ENCODE data around the gene RNF26. TPM values are rescaled to one million over a fixed set of nuclear protein-coding genes. Genes with fewer than 3 reads are reported as not detected.
A peak's percentile ranks its signal among the peaks of the same experiment; 100 is the strongest.

The RNF26 gene
- total RNA-seq, 1 experiment from 2014 or later, result 90.6 TPM

DNA sequence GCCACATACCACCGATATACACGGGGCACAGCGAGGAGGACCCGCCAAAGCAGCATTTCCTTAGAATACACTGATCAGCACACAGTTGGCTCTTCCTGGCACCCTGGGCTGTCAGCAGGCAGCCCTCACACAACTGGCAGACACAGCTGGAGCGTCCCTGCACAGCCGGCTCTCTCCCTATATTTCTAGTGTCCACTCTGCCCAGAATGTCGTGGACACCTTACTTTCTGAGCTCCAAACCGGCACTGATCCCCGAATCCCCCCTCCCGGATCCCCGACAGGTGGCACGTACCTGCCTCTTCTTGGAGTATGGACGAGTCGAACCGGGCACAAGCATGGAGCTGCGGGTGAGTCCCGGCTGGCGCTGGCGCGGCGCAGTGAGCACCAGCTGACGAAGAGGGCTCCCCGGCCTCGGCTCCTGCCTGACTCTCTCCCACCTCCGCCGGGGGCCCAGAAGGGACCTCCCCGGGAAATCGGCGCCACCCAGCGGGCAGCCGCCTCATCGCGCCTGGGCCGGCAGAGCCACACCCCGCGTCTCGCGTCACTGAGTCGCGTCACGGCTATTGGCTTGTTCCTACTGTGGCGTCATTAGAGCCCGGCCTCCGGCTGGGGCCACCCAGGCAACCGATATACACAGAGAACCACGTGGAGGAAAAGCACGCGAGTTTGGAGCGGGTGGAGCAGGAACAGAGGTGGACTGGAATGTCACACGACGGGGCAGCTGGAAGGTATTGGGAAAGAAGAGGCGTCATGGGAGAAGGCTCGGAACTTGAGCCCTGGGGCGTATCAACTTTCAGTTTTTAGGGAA is 47.1 kb downstream of the RNF26 start, which contains the start of gene USP2 (continued):
- TF ChIP-seq, protein P1, sequence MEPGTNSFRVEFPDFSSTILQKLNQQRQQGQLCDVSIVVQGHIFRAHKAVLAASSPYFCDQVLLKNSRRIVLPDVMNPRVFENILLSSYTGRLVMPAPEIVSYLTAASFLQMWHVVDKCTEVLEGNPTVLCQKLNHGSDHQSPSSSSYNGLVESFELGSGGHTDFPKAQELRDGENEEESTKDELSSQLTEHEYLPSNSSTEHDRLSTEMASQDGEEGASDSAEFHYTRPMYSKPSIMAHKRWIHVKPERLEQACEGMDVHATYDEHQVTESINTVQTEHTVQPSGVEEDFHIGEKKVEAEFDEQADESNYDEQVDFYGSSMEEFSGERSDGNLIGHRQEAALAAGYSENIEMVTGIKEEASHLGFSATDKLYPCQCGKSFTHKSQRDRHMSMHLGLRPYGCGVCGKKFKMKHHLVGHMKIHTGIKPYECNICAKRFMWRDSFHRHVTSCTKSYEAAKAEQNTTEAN (CRISPR knock-in tag; IDR thresholded peaks at IDR 0.05), result no peak
- TF ChIP-seq KAT7 (CRISPR knock-in tag; IDR thresholded peaks at IDR 0.05; ENCODE audit: borderline replicate concordance) (no peak), TEAD4 (CRISPR knock-in tag; IDR thresholded peaks at IDR 0.05) (no peak), SP1 (CRISPR knock-in tag; conservative IDR thresholded peaks at IDR 0.05) (peak; percentile 95), FOXP1 (CRISPR knock-in tag; IDR thresholded peaks at IDR 0.05; ENCODE audit: borderline replicate concordance) (0 out of 2 replicates have a peak, but pooled peaks have one; percentile 52), CREM (CRISPR knock-in tag; IDR thresholded peaks at IDR 0.05) (peak; percentile 77; the same call in 1 of the 2 replicates), GABPB1 (CRISPR knock-in tag; IDR thresholded peaks at IDR 0.05) (peak; percentile 46; the same call in 1 of the 2 replicates), ELF4 (CRISPR knock-in tag; IDR thresholded peaks at IDR 0.05; ENCODE audit: low read depth) (no peak), FOXJ3 (CRISPR knock-in tag; IDR thresholded peaks at IDR 0.05; ENCODE audit: borderline replicate concordance) (no peak), ZBTB21 (CRISPR knock-in tag; IDR thresholded peaks at IDR 0.05; ENCODE audit: borderline replicate concordance) (no peak), SMAD4 (CRISPR knock-in tag; IDR thresholded peaks at IDR 0.05) (no peak), SOX15 (CRISPR knock-in tag; IDR thresholded peaks at IDR 0.05) (no peak), NFATC4 (CRISPR knock-in tag; IDR thresholded peaks at IDR 0.05) (no peak), ZNF317 (CRISPR knock-in tag; IDR thresholded peaks at IDR 0.05; ENCODE audit: borderline replicate concordance, low read depth) (no peak), JAZF1 (CRISPR knock-in tag; IDR thresholded peaks at IDR 0.05) (no peak), ZNF423 (CRISPR knock-in tag; IDR thresholded peaks at IDR 0.05) (peak; percentile 86)
- TF ChIP-seq, protein P2, sequence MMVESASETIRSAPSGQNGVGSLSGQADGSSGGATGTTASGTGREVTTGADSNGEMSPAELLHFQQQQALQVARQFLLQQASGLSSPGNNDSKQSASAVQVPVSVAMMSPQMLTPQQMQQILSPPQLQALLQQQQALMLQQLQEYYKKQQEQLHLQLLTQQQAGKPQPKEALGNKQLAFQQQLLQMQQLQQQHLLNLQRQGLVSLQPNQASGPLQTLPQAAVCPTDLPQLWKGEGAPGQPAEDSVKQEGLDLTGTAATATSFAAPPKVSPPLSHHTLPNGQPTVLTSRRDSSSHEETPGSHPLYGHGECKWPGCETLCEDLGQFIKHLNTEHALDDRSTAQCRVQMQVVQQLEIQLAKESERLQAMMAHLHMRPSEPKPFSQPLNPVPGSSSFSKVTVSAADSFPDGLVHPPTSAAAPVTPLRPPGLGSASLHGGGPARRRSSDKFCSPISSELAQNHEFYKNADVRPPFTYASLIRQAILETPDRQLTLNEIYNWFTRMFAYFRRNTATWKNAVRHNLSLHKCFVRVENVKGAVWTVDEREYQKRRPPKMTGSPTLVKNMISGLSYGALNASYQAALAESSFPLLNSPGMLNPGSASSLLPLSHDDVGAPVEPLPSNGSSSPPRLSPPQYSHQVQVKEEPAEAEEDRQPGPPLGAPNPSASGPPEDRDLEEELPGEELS (CRISPR knock-in tag; IDR thresholded peaks at IDR 0.05), result no peak
- TF ChIP-seq, protein P3, sequence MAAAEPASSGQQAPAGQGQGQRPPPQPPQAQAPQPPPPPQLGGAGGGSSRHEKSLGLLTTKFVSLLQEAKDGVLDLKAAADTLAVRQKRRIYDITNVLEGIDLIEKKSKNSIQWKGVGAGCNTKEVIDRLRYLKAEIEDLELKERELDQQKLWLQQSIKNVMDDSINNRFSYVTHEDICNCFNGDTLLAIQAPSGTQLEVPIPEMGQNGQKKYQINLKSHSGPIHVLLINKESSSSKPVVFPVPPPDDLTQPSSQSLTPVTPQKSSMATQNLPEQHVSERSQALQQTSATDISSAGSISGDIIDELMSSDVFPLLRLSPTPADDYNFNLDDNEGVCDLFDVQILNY (CRISPR knock-in tag; IDR thresholded peaks at IDR 0.05), result peak; percentile 78; the same call in 1 of the 2 replicates
- TF ChIP-seq, protein P4, sequence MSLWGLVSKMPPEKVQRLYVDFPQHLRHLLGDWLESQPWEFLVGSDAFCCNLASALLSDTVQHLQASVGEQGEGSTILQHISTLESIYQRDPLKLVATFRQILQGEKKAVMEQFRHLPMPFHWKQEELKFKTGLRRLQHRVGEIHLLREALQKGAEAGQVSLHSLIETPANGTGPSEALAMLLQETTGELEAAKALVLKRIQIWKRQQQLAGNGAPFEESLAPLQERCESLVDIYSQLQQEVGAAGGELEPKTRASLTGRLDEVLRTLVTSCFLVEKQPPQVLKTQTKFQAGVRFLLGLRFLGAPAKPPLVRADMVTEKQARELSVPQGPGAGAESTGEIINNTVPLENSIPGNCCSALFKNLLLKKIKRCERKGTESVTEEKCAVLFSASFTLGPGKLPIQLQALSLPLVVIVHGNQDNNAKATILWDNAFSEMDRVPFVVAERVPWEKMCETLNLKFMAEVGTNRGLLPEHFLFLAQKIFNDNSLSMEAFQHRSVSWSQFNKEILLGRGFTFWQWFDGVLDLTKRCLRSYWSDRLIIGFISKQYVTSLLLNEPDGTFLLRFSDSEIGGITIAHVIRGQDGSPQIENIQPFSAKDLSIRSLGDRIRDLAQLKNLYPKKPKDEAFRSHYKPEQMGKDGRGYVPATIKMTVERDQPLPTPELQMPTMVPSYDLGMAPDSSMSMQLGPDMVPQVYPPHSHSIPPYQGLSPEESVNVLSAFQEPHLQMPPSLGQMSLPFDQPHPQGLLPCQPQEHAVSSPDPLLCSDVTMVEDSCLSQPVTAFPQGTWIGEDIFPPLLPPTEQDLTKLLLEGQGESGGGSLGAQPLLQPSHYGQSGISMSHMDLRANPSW (CRISPR knock-in tag; conservative IDR thresholded peaks at IDR 0.05; ENCODE audit: low read depth), result no peak
- TF ChIP-seq, protein P5, sequence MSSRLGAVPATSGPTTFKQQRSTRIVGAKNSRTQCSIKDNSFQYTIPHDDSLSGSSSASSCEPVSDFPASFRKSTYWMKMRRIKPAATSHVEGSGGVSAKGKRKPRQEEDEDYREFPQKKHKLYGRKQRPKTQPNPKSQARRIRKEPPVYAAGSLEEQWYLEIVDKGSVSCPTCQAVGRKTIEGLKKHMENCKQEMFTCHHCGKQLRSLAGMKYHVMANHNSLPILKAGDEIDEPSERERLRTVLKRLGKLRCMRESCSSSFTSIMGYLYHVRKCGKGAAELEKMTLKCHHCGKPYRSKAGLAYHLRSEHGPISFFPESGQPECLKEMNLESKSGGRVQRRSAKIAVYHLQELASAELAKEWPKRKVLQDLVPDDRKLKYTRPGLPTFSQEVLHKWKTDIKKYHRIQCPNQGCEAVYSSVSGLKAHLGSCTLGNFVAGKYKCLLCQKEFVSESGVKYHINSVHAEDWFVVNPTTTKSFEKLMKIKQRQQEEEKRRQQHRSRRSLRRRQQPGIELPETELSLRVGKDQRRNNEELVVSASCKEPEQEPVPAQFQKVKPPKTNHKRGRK (CRISPR knock-in tag; IDR thresholded peaks at IDR 0.05; ENCODE audit: borderline replicate concordance), result no peak
- TF ChIP-seq, protein P6, sequence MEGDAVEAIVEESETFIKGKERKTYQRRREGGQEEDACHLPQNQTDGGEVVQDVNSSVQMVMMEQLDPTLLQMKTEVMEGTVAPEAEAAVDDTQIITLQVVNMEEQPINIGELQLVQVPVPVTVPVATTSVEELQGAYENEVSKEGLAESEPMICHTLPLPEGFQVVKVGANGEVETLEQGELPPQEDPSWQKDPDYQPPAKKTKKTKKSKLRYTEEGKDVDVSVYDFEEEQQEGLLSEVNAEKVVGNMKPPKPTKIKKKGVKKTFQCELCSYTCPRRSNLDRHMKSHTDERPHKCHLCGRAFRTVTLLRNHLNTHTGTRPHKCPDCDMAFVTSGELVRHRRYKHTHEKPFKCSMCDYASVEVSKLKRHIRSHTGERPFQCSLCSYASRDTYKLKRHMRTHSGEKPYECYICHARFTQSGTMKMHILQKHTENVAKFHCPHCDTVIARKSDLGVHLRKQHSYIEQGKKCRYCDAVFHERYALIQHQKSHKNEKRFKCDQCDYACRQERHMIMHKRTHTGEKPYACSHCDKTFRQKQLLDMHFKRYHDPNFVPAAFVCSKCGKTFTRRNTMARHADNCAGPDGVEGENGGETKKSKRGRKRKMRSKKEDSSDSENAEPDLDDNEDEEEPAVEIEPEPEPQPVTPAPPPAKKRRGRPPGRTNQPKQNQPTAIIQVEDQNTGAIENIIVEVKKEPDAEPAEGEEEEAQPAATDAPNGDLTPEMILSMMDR (IDR thresholded peaks at IDR 0.05), result peak; percentile 24; the same call in 1 of the 2 replicates
- TF ChIP-seq, protein P7, sequence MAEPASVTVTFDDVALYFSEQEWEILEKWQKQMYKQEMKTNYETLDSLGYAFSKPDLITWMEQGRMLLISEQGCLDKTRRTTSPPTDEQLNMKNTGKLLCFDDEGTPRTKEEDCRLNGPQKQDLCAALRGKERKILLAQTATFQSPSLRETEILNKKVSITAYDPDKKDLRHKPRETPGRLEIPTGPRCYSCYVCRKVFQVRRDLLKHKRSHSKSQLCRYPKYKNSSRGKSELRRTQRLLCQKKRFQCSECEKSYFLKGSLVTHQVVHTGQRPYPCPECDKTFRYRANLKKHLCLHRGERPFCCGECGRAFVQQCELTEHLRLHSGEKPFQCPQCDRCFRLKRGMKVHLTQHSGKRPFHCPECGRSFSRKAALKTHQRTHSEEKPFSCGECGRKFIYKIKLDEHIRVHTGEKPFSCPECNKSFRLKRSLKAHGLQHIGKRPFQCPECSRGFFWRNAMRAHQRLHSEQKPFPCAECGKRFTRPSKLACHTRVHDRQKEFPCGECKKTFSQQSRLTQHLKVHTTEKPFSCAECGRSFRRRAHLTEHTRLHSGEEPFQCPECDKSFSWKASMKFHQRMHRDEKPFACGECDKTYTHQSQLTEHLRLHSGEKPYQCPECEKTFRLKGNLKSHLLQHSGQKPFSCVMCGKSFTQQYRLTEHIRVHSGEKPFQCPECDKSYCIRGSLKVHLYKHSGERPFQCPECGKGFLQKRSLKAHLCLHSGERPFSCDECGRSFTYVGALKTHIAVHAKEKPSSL (CRISPR knock-in tag; conservative IDR thresholded peaks at IDR 0.05), result no peak
- TF ChIP-seq, protein P8, sequence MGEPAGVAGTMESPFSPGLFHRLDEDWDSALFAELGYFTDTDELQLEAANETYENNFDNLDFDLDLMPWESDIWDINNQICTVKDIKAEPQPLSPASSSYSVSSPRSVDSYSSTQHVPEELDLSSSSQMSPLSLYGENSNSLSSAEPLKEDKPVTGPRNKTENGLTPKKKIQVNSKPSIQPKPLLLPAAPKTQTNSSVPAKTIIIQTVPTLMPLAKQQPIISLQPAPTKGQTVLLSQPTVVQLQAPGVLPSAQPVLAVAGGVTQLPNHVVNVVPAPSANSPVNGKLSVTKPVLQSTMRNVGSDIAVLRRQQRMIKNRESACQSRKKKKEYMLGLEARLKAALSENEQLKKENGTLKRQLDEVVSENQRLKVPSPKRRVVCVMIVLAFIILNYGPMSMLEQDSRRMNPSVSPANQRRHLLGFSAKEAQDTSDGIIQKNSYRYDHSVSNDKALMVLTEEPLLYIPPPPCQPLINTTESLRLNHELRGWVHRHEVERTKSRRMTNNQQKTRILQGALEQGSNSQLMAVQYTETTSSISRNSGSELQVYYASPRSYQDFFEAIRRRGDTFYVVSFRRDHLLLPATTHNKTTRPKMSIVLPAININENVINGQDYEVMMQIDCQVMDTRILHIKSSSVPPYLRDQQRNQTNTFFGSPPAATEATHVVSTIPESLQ (CRISPR knock-in tag; IDR thresholded peaks at IDR 0.05), result no peak
